H1 (cell line): ENCODE data around the gene TDRD6. TPM values are rescaled to one million over a fixed set of nuclear protein-coding genes. Genes with fewer than 3 reads are reported as not detected.

Experiments
- CHD7 ChIP-seq: fragments of 300-600 bp; sonication (generic); IDR thresholded peaks from 2 replicates; pipeline ENCODE4 v1.7.1; 2012; ENCODE audit warnings: low read length, moderate library complexity, mild to moderate bottlenecking, inconsistent platforms; ENCODE audit not compliant: insufficient replicate concordance
- CREB1 ChIP-seq: IDR thresholded peaks from 2 replicates; pipeline ENCODE4 v1.6.1; 2012; ENCODE audit warnings: inconsistent platforms
- SIN3A ChIP-seq, 2 experiments: IDR thresholded peaks in 1 of 2; conservative IDR thresholded peaks in 1 of 2; 2 replicates each; pipeline ENCODE4 v1.6.1; 2011 to 2012; ENCODE audit warnings: low read length in 2 of 2, improper control_type of control experiment in 1 of 2, low read depth in 1 of 2, mild to moderate bottlenecking in 1 of 2
- SIRT6 ChIP-seq: IDR thresholded peaks from one replicate; pipeline ENCODE4 v1.7.1; 2012; ENCODE audit warnings: low read length, inconsistent platforms
- SP2 ChIP-seq: IDR thresholded peaks from 2 replicates; pipeline ENCODE4 v1.6.1; 2012; ENCODE audit warnings: mild to moderate bottlenecking, low read length, inconsistent platforms
- TAF7 ChIP-seq: optimal IDR thresholded peaks from 2 replicates; pipeline ENCODE3; 2011; ENCODE audit warnings: low read depth, mild to moderate bottlenecking, inconsistent platforms, low read length, moderate library complexity, borderline replicate concordance
- polyA plus RNA-seq, 7 experiments: library from polyadenylated mRNA; depleted of rRNA in 3 of 7; stranded (reverse) in 5 of 7; unstranded in 2 of 7; fragments of >200 nt in 5 of 7; fragments of 200-250 nt in 2 of 7; gene quantifications; 1 replicate in 5 of 7; 2 replicates in 1 of 7; 4 replicates in 1 of 7; pipeline versions ENCODE4 v1.2.1 to v1.2.3, GENCODE V29; 2011 to 2013; ENCODE audit warnings: missing spikeins in 2 of 7, mixed read lengths in 2 of 7
- total RNA-seq: library from RNA; stranded (reverse); fragmentation: NEBNext Ultra II Directional; extraction: Animal tissue kit (Norgen Biotek cat#: 25700); gene quantifications from 2 replicates; pipeline ENCODE4 v1.2.1, GENCODE V29; 2021
- TF ChIP-seq, protein P1 (sequence below): IDR thresholded peaks from 2 replicates; pipeline ENCODE4 v1.6.1; 2012; ENCODE audit warnings: inconsistent platforms
- TF ChIP-seq, protein P2 (sequence below): IDR thresholded peaks from 2 replicates; pipeline ENCODE4 v1.6.1; 2012; ENCODE audit warnings: low read length, inconsistent platforms

Gene TDRD6
- total and polyA plus RNA-seq, 2 of the 8 experiments (the other 6 are each of a cell fraction or from before 2014, with no cell fraction given), result 0.06 to 0.19 TPM

DNA sequence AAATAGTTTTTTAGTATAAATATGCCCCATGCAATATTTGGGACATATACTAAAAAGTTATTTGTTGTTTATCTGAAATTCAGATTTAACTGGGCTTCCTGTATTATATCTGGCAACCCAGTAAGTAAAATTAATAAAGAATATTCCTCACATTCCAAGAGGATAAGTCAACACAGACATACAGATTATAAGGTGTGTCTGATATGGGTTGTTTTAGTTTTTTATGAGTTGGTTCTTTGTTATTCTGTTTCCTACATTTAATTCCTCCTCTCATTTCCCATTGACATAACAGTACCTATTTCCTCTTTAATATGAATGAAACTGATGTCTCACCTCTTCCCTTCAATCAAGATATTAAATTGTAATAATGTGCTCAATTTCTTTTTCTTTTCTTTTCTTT lies 49.2 kb downstream of the TDRD6 start (continued):
- TF ChIP-seq CHD7, result no peak
- TF ChIP-seq SIRT6, result no peak
- TF ChIP-seq, protein P1, sequence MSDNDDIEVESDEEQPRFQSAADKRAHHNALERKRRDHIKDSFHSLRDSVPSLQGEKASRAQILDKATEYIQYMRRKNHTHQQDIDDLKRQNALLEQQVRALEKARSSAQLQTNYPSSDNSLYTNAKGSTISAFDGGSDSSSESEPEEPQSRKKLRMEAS, result no peak
- no peak for TF ChIP-seq TAF7
- TF ChIP-seq CREB1, result no peak
- TF ChIP-seq SP2, result no peak
- TF ChIP-seq, protein P2, sequence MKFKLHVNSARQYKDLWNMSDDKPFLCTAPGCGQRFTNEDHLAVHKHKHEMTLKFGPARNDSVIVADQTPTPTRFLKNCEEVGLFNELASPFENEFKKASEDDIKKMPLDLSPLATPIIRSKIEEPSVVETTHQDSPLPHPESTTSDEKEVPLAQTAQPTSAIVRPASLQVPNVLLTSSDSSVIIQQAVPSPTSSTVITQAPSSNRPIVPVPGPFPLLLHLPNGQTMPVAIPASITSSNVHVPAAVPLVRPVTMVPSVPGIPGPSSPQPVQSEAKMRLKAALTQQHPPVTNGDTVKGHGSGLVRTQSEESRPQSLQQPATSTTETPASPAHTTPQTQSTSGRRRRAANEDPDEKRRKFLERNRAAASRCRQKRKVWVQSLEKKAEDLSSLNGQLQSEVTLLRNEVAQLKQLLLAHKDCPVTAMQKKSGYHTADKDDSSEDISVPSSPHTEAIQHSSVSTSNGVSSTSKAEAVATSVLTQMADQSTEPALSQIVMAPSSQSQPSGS, result no peak
- TF ChIP-seq SIN3A (conservative IDR thresholded peaks at IDR 0.05 in 1 of 2, IDR thresholded peaks at IDR 0.05 in 1 of 2; ENCODE audit: low read depth in 1 of 2, low read length in 2 of 2), result no peak
